Uterus (tissue), 4 donors: ENCODE data around the gene ABCC6. TPM values are rescaled to one million over a fixed set of nuclear protein-coding genes. Genes with fewer than 3 reads are reported as not detected.
"Not testable (repeated sequence)": the region's sequence is repeated elsewhere in the genome, so short reads cannot be mapped to it uniquely, and the experiment has no call there.

Source experiments
- DNase-seq, 2 donors: peaks; one replicate each; pipeline ENCODE4 v3.0.0-alpha.2; 2019 to 2020
- H3K27ac ChIP-seq, 2 donors: fragments of 200-600 bp; sonication (generic); 1 replicate in 1 of 2; 2 replicates in 1 of 2; pipeline ENCODE4 v1.5.1; 2016 to 2018
- H3K27me3 ChIP-seq, 2 donors: fragments of 200-600 bp; sonication (generic); one replicate each; pipeline ENCODE4 v1.5.1; 2018 to 2019; ENCODE audit warnings: control low read depth in 1 of 2
- H3K36me3 ChIP-seq, 2 donors: fragments of 200-600 bp; sonication (generic); one replicate each; pipeline ENCODE4 v1.5.1; 2019; ENCODE audit warnings: control low read depth in 1 of 2
- H3K4me1 ChIP-seq, 2 donors: fragments of 200-600 bp; sonication (generic); one replicate each; pipeline ENCODE4 v1.5.1; 2018 to 2019; ENCODE audit warnings: control low read depth in 1 of 2
- H3K4me3 ChIP-seq, 2 donors: fragments of 200-600 bp; sonication (generic); 1 replicate in 1 of 2; 2 replicates in 1 of 2; pipeline ENCODE4 v1.5.1; 2018 to 2019; ENCODE audit warnings: mild to moderate bottlenecking in 1 of 2
- H3K9me3 ChIP-seq, 2 donors: fragments of 200-600 bp; sonication (generic); one replicate each; pipeline ENCODE4 v1.5.1; 2019; ENCODE audit warnings: control low read depth in 1 of 2
- CTCF ChIP-seq, 4 experiments: fragments of 200-600 bp in 2 of 4; fragments of 450-650 bp in 2 of 4; sonication (generic) in 2 of 4; IDR thresholded peaks; one replicate each; pipeline ENCODE4 v1.5.1; 2016 to 2019; ENCODE audit warnings: antibody characterized with exemption in 4 of 4, mild to moderate bottlenecking in 2 of 4, moderate library complexity in 1 of 4
- intact Hi-C: fragments of 100-400 bp; cut with DNase I; formaldehyde crosslinking; loops from one replicate; pipeline ENCODE4 v1.15.1; 2023; ENCODE audit warnings: low total_unique reads
- total RNA-seq, 4 donors: library from RNA; depleted of rRNA in 3 of 4; stranded (reverse); fragments of >200 nt in 3 of 4; gene quantifications; one replicate each; pipeline versions ENCODE4 v1.1.0 to v1.2.4, GENCODE V29; 2014 to 2023
- donor health status: DM: yes; HTN: yes; CAD: no.

Gene ABCC6
- total RNA-seq, 4 donors from 2014 or later = 0.29 to 7.6 (median 1.3) TPM; not detected in 1

GRCh38 chr16:16213863-16214293, 9.4 kb downstream of the ABCC6 start:
- DNase-seq, H3K4me3 ChIP-seq, intact Hi-C loops, H3K36me3 ChIP-seq, H3K9me3 ChIP-seq, H3K4me1 ChIP-seq, H3K27me3 ChIP-seq, H3K27ac ChIP-seq: not testable (repeated sequence)

- DNase-seq, intact Hi-C loops, H3K4me3 ChIP-seq: not testable (repeated sequence)
Observed at GRCh38 chr16:16211404-16211803, 11.9 kb downstream of the ABCC6 start.

GRCh38 chr16:16208461-16208860, 14.8 kb downstream of the ABCC6 start:
- H3K36me3 ChIP-seq, H3K4me1 ChIP-seq, H3K27ac ChIP-seq, H3K4me3 ChIP-seq, H3K27me3 ChIP-seq, intact Hi-C loops, H3K9me3 ChIP-seq, DNase-seq: not testable (repeated sequence)

More at GRCh38 chr16:16211404-16211803, 11.9 kb downstream of the ABCC6 start:
- H3K27me3 ChIP-seq, H3K36me3 ChIP-seq, H3K27ac ChIP-seq, H3K4me1 ChIP-seq, H3K9me3 ChIP-seq: not testable (repeated sequence)

GRCh38 chr16:16207787-16208334, 15.4 kb downstream of the ABCC6 start:
- H3K36me3 ChIP-seq, H3K4me1 ChIP-seq, DNase-seq, H3K4me3 ChIP-seq, intact Hi-C loops, H3K27ac ChIP-seq, H3K9me3 ChIP-seq, H3K27me3 ChIP-seq: not testable (repeated sequence)

GRCh38 chr16:16207097-16207786, 16.1 kb downstream of the ABCC6 start:
- DNase-seq, intact Hi-C loops, H3K27me3 ChIP-seq, H3K27ac ChIP-seq, H3K36me3 ChIP-seq, H3K4me3 ChIP-seq, H3K9me3 ChIP-seq, H3K4me1 ChIP-seq: not testable (repeated sequence)

GRCh38 chr16:16205864-16206263, 17.4 kb downstream of the ABCC6 start:
- H3K36me3 ChIP-seq, H3K27ac ChIP-seq, intact Hi-C loops: not testable (repeated sequence)

GRCh38 chr16:16204552-16204951, 18.7 kb downstream of the ABCC6 start:
- H3K27me3 ChIP-seq, intact Hi-C loops, DNase-seq, H3K4me1 ChIP-seq, H3K4me3 ChIP-seq, H3K36me3 ChIP-seq, H3K9me3 ChIP-seq, H3K27ac ChIP-seq: not testable (repeated sequence)

More at GRCh38 chr16:16205864-16206263, 17.4 kb downstream of the ABCC6 start:
- DNase-seq, H3K4me1 ChIP-seq, H3K4me3 ChIP-seq, H3K27me3 ChIP-seq, H3K9me3 ChIP-seq: not testable (repeated sequence)

- H3K36me3 ChIP-seq, H3K27me3 ChIP-seq, DNase-seq, H3K9me3 ChIP-seq, intact Hi-C loops, H3K4me1 ChIP-seq, H3K4me3 ChIP-seq, H3K27ac ChIP-seq: not testable (repeated sequence)
Observed at GRCh38 chr16:16203494-16203893, 19.8 kb downstream of the ABCC6 start.

- H3K27me3 ChIP-seq, H3K4me1 ChIP-seq, DNase-seq, H3K27ac ChIP-seq, H3K4me3 ChIP-seq, H3K36me3 ChIP-seq, intact Hi-C loops, H3K9me3 ChIP-seq: not testable (repeated sequence)
- TF ChIP-seq CTCF (IDR thresholded peaks at IDR 0.05) = peak in 1 of 4 experiments; percentile 8
Observed at GRCh38 chr16:16202400-16203143, 20.7 kb downstream of the ABCC6 start.

- H3K4me3 ChIP-seq, DNase-seq, H3K9me3 ChIP-seq, H3K27me3 ChIP-seq, H3K27ac ChIP-seq, H3K4me1 ChIP-seq, intact Hi-C loops, H3K36me3 ChIP-seq: not testable (repeated sequence)
Observed at GRCh38 chr16:16201880-16202279, 21.4 kb downstream of the ABCC6 start.

GRCh38 chr16:16200391-16200790, 22.9 kb downstream of the ABCC6 start:
- H3K36me3 ChIP-seq, DNase-seq, intact Hi-C loops, H3K9me3 ChIP-seq, H3K27me3 ChIP-seq, H3K4me1 ChIP-seq, H3K4me3 ChIP-seq, H3K27ac ChIP-seq: not testable (repeated sequence)

GRCh38 chr16:16199428-16199827, 23.9 kb downstream of the ABCC6 start:
- DNase-seq, H3K4me1 ChIP-seq, H3K4me3 ChIP-seq, H3K27ac ChIP-seq, intact Hi-C loops, H3K9me3 ChIP-seq, H3K27me3 ChIP-seq, H3K36me3 ChIP-seq: not testable (repeated sequence)
